ENCODE results near the gene RHOD.

DNA sequence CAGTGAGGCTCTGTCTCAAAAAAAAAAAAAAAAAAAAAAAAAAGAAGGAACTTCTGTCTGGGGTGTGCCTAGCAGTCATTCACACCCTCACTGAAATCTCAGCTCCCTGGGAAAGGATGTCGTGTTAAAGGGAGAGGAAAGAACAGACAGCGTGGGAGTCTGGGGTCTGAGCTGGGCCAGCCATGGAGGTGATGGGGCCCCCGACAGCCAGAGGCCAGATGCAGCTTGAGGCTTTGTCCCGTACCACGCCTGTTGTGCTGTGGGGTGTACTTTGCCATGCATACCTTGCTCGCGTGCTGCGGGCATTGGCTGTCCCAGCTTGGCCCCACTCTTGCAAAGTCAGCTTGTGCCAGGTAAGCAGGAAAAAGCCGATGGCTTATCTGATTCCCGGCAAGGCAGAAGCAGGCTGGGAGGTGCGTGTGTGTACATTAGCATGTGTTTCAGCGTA, 29.1 kb upstream of the RHOD start:
- TF ChIP-seq POLR2A (IDR thresholded peaks at IDR 0.05), result no peak
- TF ChIP-seq, protein P1, sequence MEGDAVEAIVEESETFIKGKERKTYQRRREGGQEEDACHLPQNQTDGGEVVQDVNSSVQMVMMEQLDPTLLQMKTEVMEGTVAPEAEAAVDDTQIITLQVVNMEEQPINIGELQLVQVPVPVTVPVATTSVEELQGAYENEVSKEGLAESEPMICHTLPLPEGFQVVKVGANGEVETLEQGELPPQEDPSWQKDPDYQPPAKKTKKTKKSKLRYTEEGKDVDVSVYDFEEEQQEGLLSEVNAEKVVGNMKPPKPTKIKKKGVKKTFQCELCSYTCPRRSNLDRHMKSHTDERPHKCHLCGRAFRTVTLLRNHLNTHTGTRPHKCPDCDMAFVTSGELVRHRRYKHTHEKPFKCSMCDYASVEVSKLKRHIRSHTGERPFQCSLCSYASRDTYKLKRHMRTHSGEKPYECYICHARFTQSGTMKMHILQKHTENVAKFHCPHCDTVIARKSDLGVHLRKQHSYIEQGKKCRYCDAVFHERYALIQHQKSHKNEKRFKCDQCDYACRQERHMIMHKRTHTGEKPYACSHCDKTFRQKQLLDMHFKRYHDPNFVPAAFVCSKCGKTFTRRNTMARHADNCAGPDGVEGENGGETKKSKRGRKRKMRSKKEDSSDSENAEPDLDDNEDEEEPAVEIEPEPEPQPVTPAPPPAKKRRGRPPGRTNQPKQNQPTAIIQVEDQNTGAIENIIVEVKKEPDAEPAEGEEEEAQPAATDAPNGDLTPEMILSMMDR (IDR thresholded peaks at IDR 0.05), result no peak
- TF ChIP-seq EP300 (IDR thresholded peaks at IDR 0.05), result no peak
